ENCODE data around the gene RWDD4. TPM values are rescaled to one million over a fixed set of nuclear protein-coding genes. Genes with fewer than 3 reads are reported as not detected.

RWDD4 gene
- total RNA-seq, 2 experiments from 2014 or later, result 29.0 to 29.2 TPM

DNA sequence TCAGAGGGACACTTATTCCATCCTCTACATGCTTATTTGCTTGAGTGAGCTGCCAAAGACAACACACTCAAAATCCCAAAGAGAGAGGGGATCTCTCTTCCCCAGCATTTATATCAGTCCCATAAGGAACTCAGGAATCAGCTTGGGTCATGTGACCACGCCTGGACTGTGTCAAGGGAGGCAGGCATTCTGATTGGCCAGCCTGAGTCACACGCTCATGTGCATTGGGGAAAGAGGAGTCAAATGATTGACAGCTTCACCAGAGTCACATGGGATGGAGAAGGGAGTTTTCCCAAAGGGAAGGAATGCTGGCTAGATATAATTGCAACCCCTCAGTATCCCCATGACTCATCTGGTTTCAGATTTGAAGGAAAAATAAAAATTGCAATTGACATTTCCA is 49.0 kb downstream of the RWDD4 start:
- POLR2A ChIA-PET, result no interaction called here

DNA sequence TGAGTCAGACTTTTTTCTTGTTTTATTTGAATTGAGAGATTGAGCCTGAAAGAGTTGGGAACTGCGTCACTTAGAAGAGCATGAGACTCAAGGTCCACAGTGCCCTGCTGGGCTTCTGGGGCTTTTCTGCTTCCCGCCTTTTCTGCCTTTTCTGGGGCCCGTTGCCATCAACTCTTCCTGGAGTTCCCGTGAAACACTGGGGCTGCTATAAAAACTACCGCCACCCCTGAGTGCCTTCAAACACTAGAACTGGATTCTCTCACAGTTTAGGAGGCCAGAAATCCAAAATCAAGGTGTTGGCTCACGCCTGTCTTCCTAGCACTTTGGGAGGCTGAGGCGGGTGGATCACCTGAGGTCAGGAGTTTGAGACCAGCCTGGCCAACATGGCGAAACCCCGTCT is 49.8 kb downstream of the RWDD4 start:
- CTCF ChIA-PET, result no interaction called here
- POLR2A ChIA-PET, result no interaction called here

More for the DNA sequence above, 49.0 kb downstream of the RWDD4 start:
- CTCF ChIA-PET, result interaction anchor here (0.9 kb wide), 1 partner anchor 10 kb away, joined by 3 read pairs; no protein-coding TSS in a partner anchor

DNA sequence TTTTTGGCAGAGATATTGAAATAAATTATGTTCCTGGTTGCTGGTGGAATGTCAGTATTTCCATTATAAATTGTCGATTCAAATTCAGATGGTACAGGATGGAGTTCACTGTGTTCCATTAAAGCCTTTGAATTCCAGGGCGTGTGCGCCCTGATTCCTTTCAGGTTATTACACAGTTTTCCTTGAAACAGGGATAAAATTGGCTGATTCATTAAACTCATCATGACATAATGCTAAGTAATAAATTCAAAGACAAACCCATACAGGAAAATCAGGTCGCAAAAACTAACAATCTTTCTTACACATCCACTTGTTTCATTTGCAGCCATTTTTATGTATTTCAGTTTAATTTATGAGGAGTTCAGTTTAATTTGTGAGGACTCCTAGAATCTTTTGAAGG is 51.1 kb downstream of the RWDD4 start:
- ChIA-PET POLR2A (no interaction called here), CTCF (no interaction called here)

DNA sequence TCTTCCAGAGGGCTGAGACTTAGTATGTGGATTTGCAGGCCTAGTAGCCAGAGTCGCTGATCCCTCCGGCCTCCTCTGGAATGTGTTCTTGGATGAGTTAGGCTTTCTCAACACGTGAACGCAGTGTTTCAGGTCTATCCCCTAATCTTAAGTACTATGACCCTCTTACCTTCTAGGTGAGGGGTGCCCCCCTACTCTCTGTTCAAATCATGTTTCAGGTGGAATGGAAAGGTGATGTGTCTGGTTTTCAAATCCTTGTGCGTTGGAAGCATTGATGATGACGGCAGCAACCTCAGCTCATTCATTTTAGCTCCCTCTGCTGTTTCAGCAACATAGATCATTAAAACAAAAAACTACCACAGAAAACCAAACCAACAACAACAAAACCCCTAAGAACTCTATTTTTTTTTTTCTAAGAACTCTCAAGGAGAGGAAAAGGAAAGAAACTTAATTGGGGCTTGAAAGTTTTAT is 56.4 kb downstream of the RWDD4 start:
- CTCF ChIA-PET, result interaction anchor here (0.8 kb wide), 1 partner anchor 133 kb away, joined by 4 read pairs; no protein-coding TSS in a partner anchor

DNA sequence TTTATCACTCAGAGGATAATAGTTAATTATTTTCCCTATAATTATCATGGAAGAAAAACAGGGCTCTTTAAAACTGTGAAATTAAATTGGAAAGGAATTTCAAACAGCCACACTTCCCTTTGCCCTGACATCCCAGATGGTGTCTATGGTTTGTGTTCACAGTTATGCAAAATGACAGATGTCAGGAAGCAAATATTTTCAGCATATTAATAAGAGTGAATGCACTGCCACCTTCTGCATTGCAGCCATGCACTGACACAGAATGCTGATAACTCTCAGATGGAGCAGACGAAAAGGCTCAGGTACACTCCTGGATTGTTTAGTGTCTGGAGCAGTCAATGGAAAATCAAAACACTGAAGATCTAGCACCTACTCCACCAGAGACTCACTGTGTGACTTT is 57.6 kb downstream of the RWDD4 start:
- POLR2A ChIA-PET, result no interaction called here
- CTCF ChIA-PET, result no interaction called here

More for the DNA sequence above, 56.4 kb downstream of the RWDD4 start:
- POLR2A ChIA-PET, result interaction anchor here (0.7 kb wide), 1 partner anchor 112 kb away, joined by 3 read pairs; no protein-coding TSS in a partner anchor

DNA sequence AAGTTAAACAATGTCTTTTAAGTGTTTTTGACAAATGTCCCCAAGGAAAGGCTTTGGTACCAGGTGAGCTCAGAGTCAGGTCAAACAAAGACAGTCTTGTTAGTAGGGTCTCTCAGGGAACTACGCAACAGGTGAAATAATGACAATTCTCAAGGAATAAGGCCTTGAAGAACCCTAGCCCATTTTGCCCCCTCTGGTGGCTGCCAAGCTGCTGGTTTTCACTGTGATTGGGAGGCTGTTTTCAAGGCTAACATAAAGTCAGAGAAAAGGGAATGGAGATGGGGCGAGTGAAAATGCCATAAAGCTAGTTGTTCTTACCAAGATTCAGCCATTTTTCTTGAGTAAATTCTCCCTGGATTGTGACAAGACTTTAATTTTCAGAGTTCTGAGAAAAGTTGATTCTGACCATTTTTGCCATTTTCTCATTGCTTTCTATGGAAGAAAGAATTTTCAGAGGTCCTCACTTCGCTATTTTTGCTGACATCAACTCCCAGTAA is 58.7 kb downstream of the RWDD4 start:
- POLR2A ChIA-PET, result no interaction called here
- CTCF ChIA-PET, result interaction anchor here (1.0 kb wide), 1 partner anchor 10 kb away, joined by 3 read pairs; no protein-coding TSS in a partner anchor

DNA sequence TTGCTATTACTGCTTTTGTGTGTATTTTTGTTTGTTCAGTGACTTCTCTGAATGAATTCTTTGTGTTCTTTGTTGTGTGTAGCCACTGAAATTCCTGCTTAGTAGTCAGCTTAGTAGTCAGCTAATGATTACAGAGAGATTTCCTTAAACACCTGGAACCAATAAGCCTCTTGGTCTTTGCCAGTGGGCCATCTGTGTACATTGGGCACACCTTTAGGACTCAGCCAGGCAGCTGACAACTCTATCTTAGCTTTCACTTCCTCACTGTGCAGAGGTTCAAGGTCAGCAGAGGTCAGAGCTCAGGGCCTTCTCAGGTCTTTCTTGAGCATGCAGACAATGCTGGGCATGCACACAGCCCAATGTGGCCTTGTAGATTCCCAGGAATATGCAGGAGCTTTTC is 59.3 kb downstream of the RWDD4 start:
- POLR2A ChIA-PET, result no interaction called here
- CTCF ChIA-PET, result interaction anchor here (1.0 kb wide), 1 partner anchor 10 kb away, joined by 3 read pairs; no protein-coding TSS in a partner anchor

DNA sequence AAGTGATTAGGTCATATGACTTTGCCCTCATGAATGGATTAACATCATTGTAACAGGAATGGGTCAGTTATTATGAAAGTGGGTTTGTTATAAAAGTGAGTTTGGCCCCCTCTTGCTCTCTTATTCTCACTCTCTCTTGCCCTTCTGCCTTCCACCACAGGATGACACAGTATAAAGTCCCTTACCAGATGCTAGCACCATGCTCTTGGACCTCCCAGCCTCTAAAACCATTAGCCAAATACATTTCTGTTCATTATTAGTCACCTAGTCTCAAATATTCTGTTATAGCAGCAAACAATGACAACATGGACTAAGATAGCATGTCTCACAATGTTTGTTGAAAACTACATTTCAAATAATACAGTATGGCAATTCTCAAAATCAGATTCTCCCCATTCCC is 59.7 kb downstream of the RWDD4 start:
- CTCF ChIA-PET, result interaction anchor here (1.0 kb wide), 1 partner anchor 11 kb away, joined by 3 read pairs; no protein-coding TSS in a partner anchor

DNA sequence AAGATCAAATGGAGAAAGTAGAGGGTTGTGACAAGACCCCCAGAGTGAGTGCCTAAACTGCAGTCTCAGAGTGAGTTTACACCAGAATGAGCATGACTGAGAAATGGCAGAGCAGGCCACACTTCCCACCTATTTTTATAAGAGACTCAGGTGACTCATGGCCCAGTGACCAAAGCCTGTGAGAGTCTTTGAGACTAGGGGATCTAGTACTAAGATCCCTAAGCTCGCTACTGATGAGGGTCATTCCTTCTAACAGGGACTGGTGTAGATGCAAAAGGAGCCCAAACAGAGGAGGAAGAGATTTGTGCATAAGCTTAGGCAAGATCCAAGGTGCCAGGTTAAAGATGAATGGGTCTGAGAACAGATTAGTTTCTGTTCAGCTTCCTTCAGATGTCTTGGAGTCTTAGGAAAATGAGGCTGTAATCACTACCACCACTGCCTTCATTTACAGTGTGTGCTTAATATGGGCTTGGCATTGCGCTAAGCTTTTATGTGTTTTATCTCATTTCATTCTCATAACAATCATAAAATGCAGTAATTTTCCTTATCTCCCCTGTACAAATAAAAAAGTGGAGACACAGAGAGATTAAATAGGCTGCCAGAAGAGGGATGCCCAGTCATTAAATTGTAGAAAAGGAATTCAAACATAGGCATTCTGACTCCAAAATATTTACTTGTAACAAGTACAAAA is 62.8 kb downstream of the RWDD4 start:
- POLR2A ChIA-PET, result no interaction called here
- CTCF ChIA-PET, result no interaction called here

More for the DNA sequence above, 59.7 kb downstream of the RWDD4 start:
- POLR2A ChIA-PET, result no interaction called here

DNA sequence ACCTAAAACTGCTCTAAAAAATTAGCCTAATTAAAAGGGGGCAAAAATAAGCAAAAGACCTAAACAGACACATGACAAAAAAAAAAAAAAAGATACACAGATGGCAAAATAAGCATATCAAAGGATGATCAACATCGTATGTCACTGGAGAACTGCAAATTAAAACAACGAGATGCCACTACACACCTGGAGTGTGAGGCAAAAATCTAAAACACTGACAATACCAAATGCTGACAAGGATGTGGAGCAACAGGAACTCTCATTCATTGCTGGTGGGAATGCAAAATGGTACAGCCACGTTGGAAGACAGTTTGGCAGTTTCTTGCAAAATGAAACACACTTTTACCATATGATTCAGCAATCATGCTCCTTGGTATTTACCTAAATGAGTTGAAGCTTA is 64.2 kb downstream of the RWDD4 start:
- ChIA-PET POLR2A (no interaction called here), CTCF (interaction anchor here (1.0 kb wide), 1 partner anchor 29 kb away, joined by 3 read pairs; no protein-coding TSS in a partner anchor)

DNA sequence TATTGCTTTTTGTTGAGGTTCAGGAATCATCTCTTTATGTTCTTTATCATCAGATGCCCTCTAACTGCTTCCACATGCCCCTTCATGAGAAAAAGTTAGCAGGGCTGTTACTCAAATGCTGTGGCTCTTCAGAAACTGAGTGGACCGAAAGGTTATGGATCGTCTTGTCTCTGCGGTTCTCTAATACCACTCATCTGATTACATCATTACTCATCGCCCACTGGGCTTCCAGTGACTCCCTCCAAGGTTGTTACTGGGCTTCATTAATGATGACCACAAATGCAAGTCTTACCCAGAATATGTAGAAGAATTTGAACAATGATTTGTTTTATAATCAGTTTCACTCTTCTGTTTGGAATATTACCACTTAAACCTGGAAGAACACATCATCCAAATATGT is 67.7 kb downstream of the RWDD4 start:
- ChIA-PET POLR2A (no interaction called here), CTCF (interaction anchor here (0.5 kb wide), 1 partner anchor 16 kb away, joined by 3 read pairs; no protein-coding TSS in a partner anchor)

Other genes starting within 250 kb of the RWDD4 start
- gene CDKN2AIP, start 214.5 kb downstream of the RWDD4 start, total RNA-seq, result 10 to 100 TPM; 25.2 to 25.9 TPM
- gene ING2, start 154.1 kb downstream of the RWDD4 start, total RNA-seq, result 10 to 100 TPM; 11.1 to 12.2 TPM
- gene TRAPPC11, start 108 bp upstream of the RWDD4 start, total RNA-seq, result 10 to 100 TPM; 23.6 to 27.9 TPM
- not detected for gene STOX2, start 246.1 kb upstream of the RWDD4 start, total RNA-seq